ENCODE results near the gene SCNN1A.

The SCNN1A gene

GRCh38 chr12:6328045-6328779, 47.2 kb downstream of the SCNN1A start:
- Histone ChIP-seq H3K4me3 (ENCODE audit: low read depth in 1 of 2, low read length in 2 of 2) (peak overlapping the region in 1 of 2 donors; percentile 30), H3K4me1 (ENCODE audit: control insufficient read depth in 1 of 2, insufficient read depth in 2 of 2, low read length in 2 of 2) (peaks cover 8 to 26% of the 10 kb centered on the region in 2 donors), H3K27ac (ENCODE audit: low read length) (no peak overlapping the region), H3K9me3 (ENCODE audit: control insufficient read depth in 1 of 2, low read length in 2 of 2) (no peaks in the 10 kb centered on the region), H3K27me3 (ENCODE audit: low read depth, low read length) (no peaks in the 10 kb centered on the region), H3K36me3 (ENCODE audit: control insufficient read depth in 1 of 2, insufficient read depth in 2 of 2, low read length in 2 of 2) (peaks cover 43 to 53% of the 10 kb centered on the region in 2 donors)

GRCh38 chr12:6327229-6328041, 47.9 kb downstream of the SCNN1A start:
- H3K9me3 ChIP-seq (ENCODE audit: control insufficient read depth in 1 of 2, low read length in 2 of 2), result no peaks in the 10 kb centered on the region
- peak overlapping the region in 1 of 2 donors; percentile 30 for H3K4me3 ChIP-seq (ENCODE audit: low read depth in 1 of 2, low read length in 2 of 2)
- no peaks in the 10 kb centered on the region for H3K27me3 ChIP-seq (ENCODE audit: low read depth, low read length)
- H3K36me3 ChIP-seq (ENCODE audit: control insufficient read depth in 1 of 2, insufficient read depth in 2 of 2, low read length in 2 of 2), result peaks cover 35 to 45% of the 10 kb centered on the region in 2 donors
- peaks cover 12 to 25% of the 10 kb centered on the region in 2 donors for H3K4me1 ChIP-seq (ENCODE audit: control insufficient read depth in 1 of 2, insufficient read depth in 2 of 2, low read length in 2 of 2)
- H3K27ac ChIP-seq (ENCODE audit: low read length), result no peak overlapping the region

- Histone ChIP-seq H3K36me3 (ENCODE audit: control insufficient read depth in 1 of 2, insufficient read depth in 2 of 2, low read length in 2 of 2) (peaks cover 34 to 37% of the 10 kb centered on the region in 2 donors), H3K4me1 (ENCODE audit: control insufficient read depth in 1 of 2, insufficient read depth in 2 of 2, low read length in 2 of 2) (peaks cover 12 to 25% of the 10 kb centered on the region in 2 donors), H3K4me3 (ENCODE audit: low read depth in 1 of 2, low read length in 2 of 2) (no peak overlapping the region), H3K27ac (ENCODE audit: low read length) (peak overlapping the region; percentile 29), H3K9me3 (ENCODE audit: control insufficient read depth in 1 of 2, low read length in 2 of 2) (no peaks in the 10 kb centered on the region), H3K27me3 (ENCODE audit: low read depth, low read length) (no peaks in the 10 kb centered on the region)
These were observed 48.8 kb downstream of the SCNN1A start for GRCh38 chr12:6326316-6327228.

- H3K4me1 ChIP-seq (ENCODE audit: control insufficient read depth in 1 of 2, insufficient read depth in 2 of 2, low read length in 2 of 2), result peaks cover 12 to 22% of the 10 kb centered on the region in 2 donors
- no peaks in the 10 kb centered on the region for H3K9me3 ChIP-seq (ENCODE audit: control insufficient read depth in 1 of 2, low read length in 2 of 2)
- H3K4me3 ChIP-seq (ENCODE audit: low read depth in 1 of 2, low read length in 2 of 2), result no peak overlapping the region
- H3K36me3 ChIP-seq (ENCODE audit: control insufficient read depth in 1 of 2, insufficient read depth in 2 of 2, low read length in 2 of 2), result peaks cover 20 to 23% of the 10 kb centered on the region in 2 donors
- peak overlapping the region; percentile 21 for H3K27ac ChIP-seq (ENCODE audit: low read length)
- no peaks in the 10 kb centered on the region for H3K27me3 ChIP-seq (ENCODE audit: low read depth, low read length)
These were observed 50.2 kb downstream of the SCNN1A start for GRCh38 chr12:6324936-6325750.

- Histone ChIP-seq H3K36me3 (ENCODE audit: control insufficient read depth in 1 of 2, insufficient read depth in 2 of 2, low read length in 2 of 2) (peaks cover 13% of the 10 kb centered on the region in 2 donors), H3K4me1 (ENCODE audit: control insufficient read depth in 1 of 2, insufficient read depth in 2 of 2, low read length in 2 of 2) (peaks cover 12 to 22% of the 10 kb centered on the region in 2 donors), H3K9me3 (ENCODE audit: control insufficient read depth in 1 of 2, low read length in 2 of 2) (no peaks in the 10 kb centered on the region), H3K27ac (ENCODE audit: low read length) (peak overlapping the region; percentile 71), H3K4me3 (ENCODE audit: low read depth in 1 of 2, low read length in 2 of 2) (peak overlapping the region in 1 of 2 donors; percentile 18), H3K27me3 (ENCODE audit: low read depth, low read length) (no peaks in the 10 kb centered on the region)
These were observed 51.2 kb downstream of the SCNN1A start for GRCh38 chr12:6323995-6324711.

- Histone ChIP-seq H3K9me3 (ENCODE audit: control insufficient read depth in 1 of 2, low read length in 2 of 2) (no peaks in the 10 kb centered on the region), H3K36me3 (ENCODE audit: control insufficient read depth in 1 of 2, insufficient read depth in 2 of 2, low read length in 2 of 2) (peaks cover 6 to 7% of the 10 kb centered on the region in 2 donors), H3K4me1 (ENCODE audit: control insufficient read depth in 1 of 2, insufficient read depth in 2 of 2, low read length in 2 of 2) (peaks cover 12 to 21% of the 10 kb centered on the region in 2 donors), H3K27ac (ENCODE audit: low read length) (peak overlapping the region; percentile 71), H3K27me3 (ENCODE audit: low read depth, low read length) (no peaks in the 10 kb centered on the region), H3K4me3 (ENCODE audit: low read depth in 1 of 2, low read length in 2 of 2) (peak overlapping the region; percentile 17 to 18)
These were observed 51.9 kb downstream of the SCNN1A start for GRCh38 chr12:6323340-6323994.

- Histone ChIP-seq H3K27ac (ENCODE audit: low read length) (peak overlapping the region; percentile 71), H3K27me3 (ENCODE audit: low read depth, low read length) (no peaks in the 10 kb centered on the region), H3K36me3 (ENCODE audit: control insufficient read depth in 1 of 2, insufficient read depth in 2 of 2, low read length in 2 of 2) (peaks cover under 1 to 2% of the 10 kb centered on the region in 2 donors), H3K9me3 (ENCODE audit: control insufficient read depth in 1 of 2, low read length in 2 of 2) (no peaks in the 10 kb centered on the region), H3K4me3 (ENCODE audit: low read depth in 1 of 2, low read length in 2 of 2) (peak overlapping the region in 1 of 2 donors; percentile 17), H3K4me1 (ENCODE audit: control insufficient read depth in 1 of 2, insufficient read depth in 2 of 2, low read length in 2 of 2) (peaks cover 12 to 15% of the 10 kb centered on the region in 2 donors)
These were observed 52.4 kb downstream of the SCNN1A start for GRCh38 chr12:6322969-6323339.

- H3K4me1 ChIP-seq (ENCODE audit: control insufficient read depth in 1 of 2, insufficient read depth in 2 of 2, low read length in 2 of 2), result peaks cover 10 to 12% of the 10 kb centered on the region in 2 donors
- H3K36me3 ChIP-seq (ENCODE audit: control insufficient read depth in 1 of 2, insufficient read depth in 2 of 2, low read length in 2 of 2), result no peaks in the 10 kb centered on the region
- H3K9me3 ChIP-seq (ENCODE audit: control insufficient read depth in 1 of 2, low read length in 2 of 2), result no peaks in the 10 kb centered on the region
- no peak overlapping the region for H3K27ac ChIP-seq (ENCODE audit: low read length)
- no peak overlapping the region for H3K4me3 ChIP-seq (ENCODE audit: low read depth in 1 of 2, low read length in 2 of 2)
- no peaks in the 10 kb centered on the region for H3K27me3 ChIP-seq (ENCODE audit: low read depth, low read length)
These were observed 53.0 kb downstream of the SCNN1A start for GRCh38 chr12:6322352-6322751.

GRCh38 chr12:6321905-6322304, 53.5 kb downstream of the SCNN1A start:
- H3K4me1 ChIP-seq (ENCODE audit: control insufficient read depth in 1 of 2, insufficient read depth in 2 of 2, low read length in 2 of 2), result peaks cover 6 to 12% of the 10 kb centered on the region in 2 donors
- no peak overlapping the region for H3K27ac ChIP-seq (ENCODE audit: low read length)

More at GRCh38 chr12:6321905-6322304, 53.5 kb downstream of the SCNN1A start:
- Histone ChIP-seq H3K36me3 (ENCODE audit: control insufficient read depth in 1 of 2, insufficient read depth in 2 of 2, low read length in 2 of 2) (no peaks in the 10 kb centered on the region), H3K9me3 (ENCODE audit: control insufficient read depth in 1 of 2, low read length in 2 of 2) (no peaks in the 10 kb centered on the region), H3K4me3 (ENCODE audit: low read depth in 1 of 2, low read length in 2 of 2) (no peak overlapping the region), H3K27me3 (ENCODE audit: low read depth, low read length) (no peaks in the 10 kb centered on the region)
